ENCODE data around the gene MEX3D. TPM values are rescaled to one million over a fixed set of nuclear protein-coding genes. Genes with fewer than 3 reads are reported as not detected.
A peak's percentile ranks its signal among the peaks of the same experiment; 100 is the strongest.

MEX3D gene
- total RNA-seq, 1 donor from 2014 or later: 2.1 TPM

DNA sequence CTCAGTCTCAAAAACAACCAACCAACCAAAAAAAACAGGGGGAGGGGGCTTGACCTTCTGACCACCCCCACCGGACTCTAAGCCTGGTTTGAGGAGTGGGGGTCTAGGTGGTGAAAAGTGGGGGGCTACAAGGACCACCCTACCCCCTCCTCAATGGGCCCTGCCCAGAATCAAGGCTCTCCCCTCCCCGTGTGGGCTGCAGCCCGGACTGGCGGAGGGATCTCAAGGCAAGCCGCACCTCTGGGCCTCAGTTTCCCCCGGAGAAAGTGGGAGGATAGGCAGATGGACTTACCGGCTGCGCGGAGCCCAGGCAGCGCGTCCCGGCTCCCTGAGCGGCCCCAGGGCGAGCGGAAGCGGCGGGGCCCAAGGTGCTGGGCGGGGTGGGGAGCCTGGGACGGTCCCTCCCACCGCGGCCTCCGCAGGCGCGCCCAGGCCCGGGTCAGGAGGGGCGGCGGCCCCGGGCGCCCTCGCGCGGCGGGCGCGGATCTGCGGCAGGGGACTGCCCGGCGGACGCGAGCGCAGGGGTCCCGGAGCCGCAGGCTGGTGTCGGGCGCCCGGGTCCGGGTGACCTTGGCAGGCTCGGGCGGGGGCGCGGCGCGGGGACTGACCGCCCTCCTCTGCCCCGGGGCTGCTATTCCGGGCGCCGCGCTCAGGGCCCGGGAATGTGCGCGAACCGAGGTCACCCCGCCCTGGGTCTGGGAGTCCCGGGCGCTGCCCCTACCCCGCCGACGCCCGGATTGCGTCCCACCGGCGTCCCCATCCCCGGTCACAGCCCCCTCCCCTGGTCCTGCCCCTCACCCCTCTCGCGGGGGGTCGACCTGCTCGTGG is 55.2 kb downstream of the MEX3D start, which contains the start of gene ADAMTSL5:
ADAMTSL5 (minus strand) TSS at position 349 of the 828 bp plus-strand sequence. CDS start 2,076 bp downstream, outside the sequence.
- Mint-ChIP-seq H3K36me3 (ENCODE audit: low read depth) (no peaks in the 10 kb centered on the region), H3K9me3 (no peaks in the 10 kb centered on the region), H3K27ac (peak within 1 kb of the TSS; percentile 0), H3K4me3 (peak within 1 kb of the TSS; percentile 24), H3K27me3 (peaks cover 36% of the 10 kb centered on the region), H3K4me1 (peaks cover 7% of the 10 kb centered on the region)
- DNase-seq: peak; percentile 39
- TF ChIP-seq, protein P1, sequence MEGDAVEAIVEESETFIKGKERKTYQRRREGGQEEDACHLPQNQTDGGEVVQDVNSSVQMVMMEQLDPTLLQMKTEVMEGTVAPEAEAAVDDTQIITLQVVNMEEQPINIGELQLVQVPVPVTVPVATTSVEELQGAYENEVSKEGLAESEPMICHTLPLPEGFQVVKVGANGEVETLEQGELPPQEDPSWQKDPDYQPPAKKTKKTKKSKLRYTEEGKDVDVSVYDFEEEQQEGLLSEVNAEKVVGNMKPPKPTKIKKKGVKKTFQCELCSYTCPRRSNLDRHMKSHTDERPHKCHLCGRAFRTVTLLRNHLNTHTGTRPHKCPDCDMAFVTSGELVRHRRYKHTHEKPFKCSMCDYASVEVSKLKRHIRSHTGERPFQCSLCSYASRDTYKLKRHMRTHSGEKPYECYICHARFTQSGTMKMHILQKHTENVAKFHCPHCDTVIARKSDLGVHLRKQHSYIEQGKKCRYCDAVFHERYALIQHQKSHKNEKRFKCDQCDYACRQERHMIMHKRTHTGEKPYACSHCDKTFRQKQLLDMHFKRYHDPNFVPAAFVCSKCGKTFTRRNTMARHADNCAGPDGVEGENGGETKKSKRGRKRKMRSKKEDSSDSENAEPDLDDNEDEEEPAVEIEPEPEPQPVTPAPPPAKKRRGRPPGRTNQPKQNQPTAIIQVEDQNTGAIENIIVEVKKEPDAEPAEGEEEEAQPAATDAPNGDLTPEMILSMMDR (IDR thresholded peaks at IDR 0.05): no peak
- ChIA-PET POLR2A (no interaction called here), CTCF (no interaction called here)
- intact Hi-C loops (cut with micrococcal nuclease): loop anchor here (2.0 kb wide), 2 partner anchors 42 to 74 kb away; partner anchors contain the start of gene RPS15
- peak; percentile 73 for ATAC-seq (ENCODE audit: low read depth)

DNA sequence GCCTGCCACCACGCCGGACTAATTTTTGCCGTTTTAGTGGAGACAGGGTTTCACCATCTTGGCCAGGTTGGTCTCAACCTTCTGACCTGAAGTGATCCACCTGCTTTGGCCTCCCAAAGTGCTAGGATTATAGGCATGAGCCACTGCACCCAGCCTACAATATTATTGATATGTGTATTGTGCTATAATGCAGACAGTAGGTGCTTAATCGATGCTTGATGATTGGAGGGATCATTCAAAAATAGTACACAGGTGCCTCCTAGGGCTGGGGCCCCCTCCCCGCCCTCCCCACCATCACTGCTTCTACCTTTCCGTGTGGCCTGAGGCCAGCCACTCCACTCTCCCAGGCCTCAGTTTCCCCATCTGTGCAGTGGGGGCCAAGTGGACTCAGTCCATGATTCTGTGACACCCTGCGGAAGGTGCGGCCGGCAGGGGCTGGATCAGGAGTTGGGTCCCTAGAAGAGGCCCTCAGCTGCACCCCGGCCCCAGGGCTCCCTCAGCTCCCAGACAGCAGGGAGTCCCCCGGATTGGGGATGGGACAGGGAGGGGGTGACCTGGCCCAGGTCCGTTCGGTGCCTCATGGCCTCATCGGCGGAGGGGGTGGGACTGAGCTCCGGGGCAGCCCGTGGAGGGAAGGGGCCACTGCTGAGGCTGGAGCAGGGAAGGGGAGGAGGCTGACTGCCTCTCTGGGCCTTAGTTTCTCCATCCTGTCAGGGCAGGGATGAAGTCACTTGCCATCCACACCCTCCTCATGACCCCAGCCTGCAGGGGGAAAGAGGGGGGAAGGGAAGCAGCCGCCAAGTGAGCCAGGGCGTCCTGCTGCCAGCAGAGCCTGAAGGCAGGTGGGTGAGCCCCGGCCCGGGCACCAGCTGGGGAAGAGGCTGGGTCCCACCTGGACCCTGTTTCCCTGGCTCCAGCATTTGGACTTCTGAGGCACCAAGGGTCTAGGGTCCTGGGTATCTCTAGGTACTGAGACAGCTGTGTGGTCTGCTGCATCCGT is 56.5 kb downstream of the MEX3D start:
- Mint-ChIP-seq H3K27me3 (peaks cover 35% of the 10 kb centered on the region), H3K36me3 (ENCODE audit: low read depth) (no peaks in the 10 kb centered on the region), H3K4me1 (peaks cover 12% of the 10 kb centered on the region), H3K4me3 (no peak overlapping the region), H3K9me3 (no peaks in the 10 kb centered on the region), H3K27ac (peak overlapping the region; percentile 46)
- TF ChIP-seq, protein P1 (IDR thresholded peaks at IDR 0.05): no peak
- intact Hi-C loops (cut with micrococcal nuclease): loop anchor here (2.0 kb wide), 2 partner anchors 41 to 73 kb away; partner anchors contain the start of gene RPS15
- DNase-seq (no peak), ATAC-seq (ENCODE audit: low read depth) (no peak)
- POLR2A ChIA-PET: no interaction called here
- CTCF ChIA-PET: no interaction called here

DNA sequence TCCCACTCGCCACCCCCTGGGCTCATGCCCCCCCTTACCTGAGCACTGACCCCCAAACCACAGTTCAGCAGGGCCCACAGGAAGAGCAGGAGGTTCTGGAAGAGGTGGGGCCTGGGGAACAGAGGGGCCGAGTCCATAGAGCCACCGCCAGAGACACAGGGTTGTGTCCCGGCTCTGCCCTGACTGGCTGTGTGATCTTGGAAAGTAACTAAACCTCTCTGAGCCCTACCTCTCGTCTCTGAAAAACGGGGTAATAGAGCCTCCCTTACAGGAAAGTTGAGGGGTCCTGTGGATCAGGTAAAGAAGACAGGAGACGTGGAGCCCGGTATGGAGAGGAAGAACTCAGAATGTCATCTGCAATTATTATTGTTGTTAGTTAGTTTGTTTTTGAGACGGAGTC is 57.3 kb downstream of the MEX3D start:
- TF ChIP-seq, protein P1 (IDR thresholded peaks at IDR 0.05): no peak
- no peak overlapping the region for H3K27ac Mint-ChIP-seq
- H3K9me3 Mint-ChIP-seq: no peaks in the 10 kb centered on the region
- H3K4me3 Mint-ChIP-seq: no peak overlapping the region
- no peak for DNase-seq
- ChIA-PET CTCF (no interaction called here), POLR2A (no interaction called here)
- peaks cover 33% of the 10 kb centered on the region for H3K27me3 Mint-ChIP-seq
- no peaks in the 10 kb centered on the region for H3K36me3 Mint-ChIP-seq (ENCODE audit: low read depth)
- intact Hi-C loops (cut with micrococcal nuclease): no loop called here
- H3K4me1 Mint-ChIP-seq: peaks cover 14% of the 10 kb centered on the region
- ATAC-seq (ENCODE audit: low read depth): no peak

DNA sequence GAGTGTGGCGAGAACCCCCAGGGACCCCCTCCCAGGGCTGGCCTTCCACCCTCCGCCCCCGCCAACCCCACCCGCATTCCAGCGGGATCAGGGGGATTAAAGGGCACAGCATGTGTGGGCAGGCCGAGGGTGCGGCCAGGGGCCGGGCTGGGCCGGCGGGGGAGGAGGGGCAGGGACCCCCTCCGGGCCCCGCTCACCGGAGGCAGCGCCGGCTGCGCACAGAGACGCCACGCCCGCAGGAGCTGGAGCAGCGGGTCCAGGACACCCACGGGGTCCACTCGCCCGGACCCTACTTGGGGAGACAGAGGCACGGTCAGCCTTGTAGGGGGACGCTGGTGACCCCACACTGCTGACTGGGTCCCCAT is 57.7 kb downstream of the MEX3D start:
- POLR2A ChIA-PET: no interaction called here
- CTCF ChIA-PET: no interaction called here
- ATAC-seq (ENCODE audit: low read depth): no peak

More for the DNA sequence above, 57.7 kb downstream of the MEX3D start:
- Mint-ChIP-seq H3K4me1 (peaks cover 14% of the 10 kb centered on the region), H3K27ac (no peak overlapping the region), H3K27me3 (peaks cover 33% of the 10 kb centered on the region), H3K4me3 (no peak overlapping the region), H3K9me3 (no peaks in the 10 kb centered on the region), H3K36me3 (ENCODE audit: low read depth) (no peaks in the 10 kb centered on the region)
- DNase-seq: no peak
- TF ChIP-seq, protein P1 (IDR thresholded peaks at IDR 0.05): no peak
- intact Hi-C loops (cut with micrococcal nuclease): no loop called here
